HG03460 (cell line): Measurements from ENCODE around the gene PADI6.

Experiments used
- ATAC-seq: cut with Tn5 transposase; IDR thresholded peaks from one replicate; pipeline ENCODE4 v1.9.1; 2021; ENCODE audit not compliant: unreplicated experiment

The PADI6 gene

DNA sequence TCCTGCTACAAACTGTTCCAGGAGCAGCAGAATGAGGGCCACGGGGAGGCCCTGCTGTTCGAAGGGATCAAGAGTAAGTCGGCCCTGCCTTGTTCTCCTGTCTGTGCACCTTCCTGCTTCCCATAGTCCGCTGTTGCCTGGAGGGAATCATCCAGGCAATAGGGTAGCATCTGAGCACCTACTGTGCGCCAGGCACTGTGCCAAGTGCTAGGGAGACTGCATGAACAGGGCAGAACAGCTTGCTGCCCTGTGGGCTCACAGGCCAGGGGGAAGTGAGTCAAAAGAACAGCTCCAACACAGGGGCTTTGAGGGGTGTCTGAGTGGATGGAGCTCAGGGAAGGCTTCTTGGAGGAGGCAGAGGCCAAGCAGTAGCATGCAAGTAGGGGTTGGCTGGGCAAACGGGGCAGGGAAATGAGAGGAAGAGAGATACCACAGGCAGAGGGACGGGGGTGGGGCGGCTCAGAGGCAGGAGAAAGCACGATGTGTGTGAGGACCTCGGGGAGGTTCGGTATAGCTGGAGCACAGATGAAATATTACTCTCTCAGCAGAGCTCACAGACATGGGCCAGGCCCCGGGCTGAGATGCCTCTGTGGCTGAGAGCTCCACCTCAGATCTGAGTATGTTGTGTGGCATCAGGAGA is 15.5 kb upstream of the PADI6 start:
- no peak for ATAC-seq

DNA sequence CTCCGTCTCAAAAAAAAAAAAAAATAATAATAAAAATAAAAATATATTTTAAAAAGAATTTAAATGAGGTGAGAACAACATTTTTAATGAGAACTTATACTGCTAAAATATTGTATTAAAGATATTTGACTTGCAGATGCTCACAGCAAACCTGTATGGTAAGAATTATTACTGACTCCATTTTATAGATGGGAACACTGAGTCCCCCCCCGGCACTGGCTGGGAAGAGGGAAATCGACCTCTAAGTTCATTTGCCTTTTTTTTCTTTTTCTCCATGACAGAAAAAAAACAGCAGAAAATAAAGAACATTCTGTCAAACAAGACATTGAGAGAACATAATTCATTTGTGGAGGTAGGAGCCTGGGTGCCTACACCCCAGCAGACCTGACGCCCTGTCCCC is 13.4 kb upstream of the PADI6 start:
- no peak for ATAC-seq

DNA sequence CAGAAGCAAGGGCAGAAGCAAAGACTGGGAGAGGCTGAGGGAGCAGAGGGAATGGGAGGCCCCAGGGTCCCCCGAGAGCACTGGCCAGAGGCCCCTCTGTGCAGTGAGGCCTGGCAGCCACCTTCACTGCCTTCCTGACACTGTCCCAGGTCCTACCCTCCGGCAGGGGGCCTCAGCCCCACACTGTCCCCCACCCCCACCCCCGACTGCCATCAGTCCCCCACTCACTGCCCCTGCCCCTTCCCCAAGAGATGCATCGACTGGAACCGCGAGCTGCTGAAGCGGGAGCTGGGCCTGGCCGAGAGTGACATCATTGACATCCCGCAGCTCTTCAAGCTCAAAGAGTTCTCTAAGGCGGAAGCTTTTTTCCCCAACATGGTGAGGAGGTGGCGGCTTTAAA is 13.0 kb upstream of the PADI6 start:
- no peak for ATAC-seq

DNA sequence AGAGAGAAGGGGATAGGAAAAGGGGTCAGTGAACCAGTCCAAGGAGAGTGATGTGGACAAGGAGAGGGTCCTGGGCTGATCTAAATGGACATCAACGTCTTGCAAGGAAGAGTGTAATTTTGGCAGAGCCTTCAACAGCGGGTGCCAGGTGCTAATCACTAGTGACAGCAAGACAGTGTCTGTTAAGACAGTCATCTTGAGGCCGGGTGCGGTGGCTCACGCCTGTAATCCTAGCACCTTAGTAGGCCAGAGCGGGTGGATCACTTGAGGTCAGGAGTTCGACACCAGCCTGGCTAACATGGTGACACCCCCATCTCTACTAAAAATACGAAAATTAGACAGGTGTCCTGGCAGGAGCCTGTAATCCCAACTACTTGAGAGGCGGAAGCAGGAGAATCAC is 12.2 kb upstream of the PADI6 start:
- no peak for ATAC-seq

DNA sequence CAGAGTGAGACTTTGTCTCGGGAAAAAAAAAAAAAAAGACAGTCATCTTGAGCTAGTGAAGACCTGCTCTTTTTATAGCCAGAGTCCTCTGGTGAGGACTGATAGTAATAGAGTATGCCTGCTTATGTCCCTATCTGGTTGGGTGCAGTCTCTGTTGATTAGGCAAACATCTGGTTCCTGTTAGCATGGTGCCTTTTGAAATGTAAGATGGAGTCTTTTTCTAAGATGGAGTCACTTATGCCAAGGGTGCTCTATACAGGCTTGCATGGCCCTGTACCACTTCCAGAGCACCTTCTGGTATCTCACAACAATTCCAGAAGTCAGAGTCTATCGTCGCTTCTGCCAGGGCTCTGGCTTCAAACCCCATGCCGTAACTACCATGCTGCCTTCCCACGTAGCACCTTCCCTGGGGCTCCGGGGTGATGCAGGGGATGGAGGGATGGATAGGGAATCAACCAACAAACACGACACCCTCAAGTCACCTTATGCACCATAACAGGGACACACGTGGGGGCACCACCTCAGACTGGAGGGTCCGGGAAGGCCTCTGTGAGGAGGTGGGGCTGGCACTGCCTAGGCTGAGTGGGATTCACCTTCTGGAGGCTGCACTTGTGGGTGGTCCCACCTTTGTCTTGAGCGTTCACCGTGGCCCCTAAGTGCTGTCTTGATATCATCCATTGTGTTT is 11.6 kb upstream of the PADI6 start:
- no peak for ATAC-seq

- ATAC-seq: no peak
Measured at GRCh38 chr1:17361687-17362086, 10.3 kb upstream of the PADI6 start.

GRCh38 chr1:17363351-17363750 is 8.6 kb upstream of the PADI6 start:
- no peak for ATAC-seq

DNA sequence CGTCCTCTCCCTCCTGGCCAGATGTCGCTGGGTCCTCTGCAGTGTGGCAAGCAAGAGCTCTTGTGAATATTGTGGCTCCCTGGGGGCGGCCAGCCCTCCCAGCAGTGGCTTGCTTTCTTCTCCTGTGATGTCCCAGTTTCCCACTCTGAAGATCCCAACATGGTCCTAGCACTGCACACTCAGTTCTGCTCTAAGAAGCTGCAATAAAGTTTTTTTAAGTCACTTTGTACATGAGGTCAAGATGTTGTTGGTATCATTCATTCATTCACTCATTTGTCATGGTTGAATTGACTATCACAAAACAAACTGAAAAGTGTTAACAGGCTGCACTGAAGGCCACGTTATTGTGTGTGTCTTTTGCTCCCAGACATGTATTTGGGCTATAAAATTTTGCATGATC is 8.2 kb upstream of the PADI6 start:
- ATAC-seq: no peak

GRCh38 chr1:17365293-17365692 is 6.7 kb upstream of the PADI6 start:
- no peak for ATAC-seq

GRCh38 chr1:17369466-17369865 is 2.5 kb upstream of the PADI6 start:
- no peak for ATAC-seq

DNA sequence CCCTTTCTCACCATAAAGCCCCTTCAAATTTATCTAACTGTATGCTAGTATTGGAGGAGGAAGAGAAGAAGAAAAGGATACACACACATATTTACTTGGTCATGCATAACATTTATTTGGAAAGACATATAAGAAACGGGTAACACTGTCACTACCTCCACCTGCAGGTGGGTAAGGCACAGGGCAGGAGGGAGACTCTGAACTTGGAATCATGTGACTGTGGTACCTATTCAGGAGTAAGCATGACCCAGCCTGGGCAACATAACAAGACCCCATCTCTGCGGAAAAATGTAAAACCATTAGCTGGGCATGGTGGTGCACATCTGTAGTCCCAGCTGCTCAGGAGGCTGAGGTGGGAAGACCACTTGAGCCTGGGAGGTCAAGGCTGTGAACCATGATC is 1.4 kb upstream of the PADI6 start:
- ATAC-seq: no peak

- ATAC-seq: no peak
Measured at GRCh38 chr1:17372955-17373354, 959 bp downstream of the PADI6 start.

- ATAC-seq: no peak
Measured at GRCh38 chr1:17375651-17376050, 3.7 kb downstream of the PADI6 start.

GRCh38 chr1:17377325-17377953 is 5.4 kb downstream of the PADI6 start:
- ATAC-seq: no peak

GRCh38 chr1:17381161-17381560 is 9.2 kb downstream of the PADI6 start:
- ATAC-seq: no peak

DNA sequence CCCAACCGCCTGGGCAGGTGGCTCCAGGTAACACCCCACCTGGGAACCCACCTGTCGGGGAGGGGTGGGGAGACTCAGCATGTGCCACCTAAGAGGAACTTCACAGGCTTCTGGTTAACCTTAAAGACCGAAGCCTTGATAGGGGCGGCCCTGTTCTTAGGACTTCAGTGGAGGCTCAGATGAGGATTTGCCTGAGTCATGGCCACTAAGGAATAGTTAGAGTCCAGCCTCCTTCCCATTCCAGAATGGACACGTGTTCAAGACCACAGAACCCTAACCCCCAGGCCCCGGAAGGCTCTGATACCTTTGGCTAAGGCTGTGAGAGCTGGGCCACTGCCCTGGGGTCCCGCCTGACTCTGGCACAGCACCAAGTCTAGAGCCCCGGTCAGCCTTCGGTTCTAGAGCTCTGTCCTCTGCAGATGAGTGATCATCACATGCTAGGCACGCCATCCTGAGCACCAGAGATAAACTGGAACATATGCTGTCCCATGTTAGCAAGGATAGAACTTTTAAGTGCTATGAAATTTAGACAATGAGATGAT is 20.3 kb downstream of the PADI6 start:
- ATAC-seq: no peak

DNA sequence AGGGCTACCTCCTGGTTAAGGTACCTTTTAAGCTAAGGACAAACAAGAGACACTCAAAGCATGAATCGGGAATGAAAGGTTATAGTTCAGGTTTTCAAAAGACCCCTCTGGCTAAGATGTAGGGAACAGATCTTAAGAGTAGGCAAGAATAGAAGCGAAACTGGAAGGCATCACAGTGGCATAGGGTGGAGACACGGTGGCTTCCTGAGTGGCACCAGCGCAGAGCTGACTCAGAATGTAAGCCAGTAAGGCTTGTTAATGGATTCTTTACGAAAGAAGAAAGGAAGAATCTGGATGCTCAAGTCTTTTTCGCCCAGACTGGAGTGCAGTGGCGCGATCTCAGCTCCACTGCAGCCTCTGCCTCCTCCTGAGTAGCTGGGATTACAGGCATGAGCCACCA is 21.2 kb downstream of the PADI6 start:
- ATAC-seq: no peak

- no peak for ATAC-seq
Measured at GRCh38 chr1:17397910-17398695, 26.1 kb downstream of the PADI6 start.

DNA sequence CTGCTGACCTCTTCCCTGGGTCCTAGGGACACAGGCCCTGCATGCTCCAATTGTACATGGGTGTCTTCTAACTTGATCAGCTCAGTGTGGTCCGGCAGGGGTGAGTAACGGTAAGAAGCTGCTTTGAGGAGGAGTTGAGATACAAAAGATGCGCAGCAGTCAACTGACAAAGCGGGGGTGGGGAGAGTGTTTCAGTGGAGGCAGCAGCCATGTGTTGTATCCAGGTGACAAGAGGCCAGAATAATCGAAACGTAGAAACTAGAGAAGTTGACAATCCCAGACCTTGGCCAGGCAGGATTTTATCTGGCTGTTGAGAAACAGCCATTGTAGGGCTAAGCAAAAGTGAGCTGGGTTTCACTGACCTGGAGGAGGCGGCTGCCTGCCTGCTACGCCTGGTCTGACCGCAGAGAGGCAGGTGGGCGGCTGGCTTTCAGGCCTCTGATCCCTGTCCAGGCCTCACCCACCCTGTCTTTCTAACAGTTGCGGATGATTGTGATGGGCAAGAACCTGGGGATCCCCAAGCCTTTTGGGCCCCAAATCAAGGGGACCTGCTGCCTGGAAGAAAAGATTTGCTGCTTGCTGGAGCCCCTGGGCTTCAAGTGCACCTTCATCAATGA is 28.8 kb downstream of the PADI6 start:
- ATAC-seq: no peak

DNA sequence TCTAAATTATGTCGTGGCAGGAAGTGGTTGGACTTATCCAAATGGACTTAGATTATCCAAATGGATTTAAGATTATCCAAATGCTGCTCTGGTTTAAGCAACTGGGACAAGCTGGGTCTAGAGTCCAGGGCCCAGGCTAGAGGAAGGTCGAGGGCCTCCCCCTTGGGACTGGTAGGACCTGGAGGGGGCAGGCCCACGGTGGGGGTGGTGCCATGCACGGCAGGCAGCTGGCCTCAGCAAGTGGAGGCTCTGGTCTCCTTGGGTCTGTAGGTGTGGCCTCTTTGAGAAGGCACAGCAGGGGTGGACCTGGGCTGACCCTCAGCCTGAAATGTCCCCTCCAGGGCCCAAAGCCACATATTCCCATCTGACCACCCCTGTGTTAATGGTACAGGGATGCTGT is 29.8 kb downstream of the PADI6 start:
- ATAC-seq: no peak

GRCh38 chr1:17403081-17403480 is 31.1 kb downstream of the PADI6 start:
- no peak for ATAC-seq
